H9 (cell line): ENCODE data around the gene SYNE2. TPM values are rescaled to one million over a fixed set of nuclear protein-coding genes. Genes with fewer than 3 reads are reported as not detected.

Source experiments
- DNase-seq: peaks from one replicate; pipeline ENCODE4 v3.0.0-alpha.2; 2017
- H2AFZ ChIP-seq: one replicate; pipeline ENCODE4 v1.6.1; 2013; ENCODE audit warnings: mild to moderate bottlenecking, low read length, control low read depth, moderate library complexity
- H2AK5ac ChIP-seq: 2 replicates; pipeline ENCODE4 v1.6.1; 2013; ENCODE audit warnings: low read length, control low read depth, mixed read lengths; ENCODE audit not compliant: insufficient read length
- H2BK120ac ChIP-seq: one replicate; pipeline ENCODE4 v1.6.1; 2013; ENCODE audit warnings: low read depth, mild to moderate bottlenecking, low read length, control low read depth, inconsistent platforms; ENCODE audit not compliant: poor library complexity, severe bottlenecking
- H2BK12ac ChIP-seq: 2 replicates; pipeline ENCODE4 v1.6.1; 2013; ENCODE audit warnings: low read length, control low read depth, mixed read lengths, low read depth; ENCODE audit not compliant: insufficient read length
- H2BK15ac ChIP-seq: 2 replicates; pipeline ENCODE4 v1.6.1; 2013; ENCODE audit warnings: low read depth, low read length, control low read depth
- H2BK20ac ChIP-seq: one replicate; pipeline ENCODE4 v1.6.1; 2013; ENCODE audit warnings: low read depth, mild to moderate bottlenecking, low read length, control low read depth, inconsistent platforms; ENCODE audit not compliant: poor library complexity, severe bottlenecking
- H2BK5ac ChIP-seq: 2 replicates; pipeline ENCODE4 v1.6.1; 2013; ENCODE audit warnings: low read length, control low read depth, mixed read lengths; ENCODE audit not compliant: insufficient read length
- H3K14ac ChIP-seq: 2 replicates; pipeline ENCODE4 v1.6.1; 2013; ENCODE audit warnings: low read length, control low read depth; ENCODE audit not compliant: insufficient read depth
- H3K18ac ChIP-seq: 2 replicates; pipeline ENCODE4 v1.6.1; 2013; ENCODE audit warnings: low read depth, mild to moderate bottlenecking, mixed read lengths, low read length, control low read depth; ENCODE audit not compliant: insufficient read length
- H3K23ac ChIP-seq: 2 replicates; pipeline ENCODE4 v1.6.1; 2013; ENCODE audit warnings: low read length, control low read depth, mixed read lengths, low read depth; ENCODE audit not compliant: insufficient read length
- H3K23me2 ChIP-seq: 2 replicates; pipeline ENCODE4 v1.6.1; 2013; ENCODE audit warnings: low read depth, mild to moderate bottlenecking, mixed read lengths, low read length, control low read depth; ENCODE audit not compliant: insufficient read length, poor library complexity, severe bottlenecking
- H3K27ac ChIP-seq: 2 replicates; pipeline ENCODE4 v1.5.1; 2013; ENCODE audit warnings: low read length, control low read depth, mixed read lengths, low read depth; ENCODE audit not compliant: insufficient read length
- H3K27me3 ChIP-seq: 2 replicates; pipeline ENCODE4 v1.6.1; 2013; ENCODE audit warnings: low read length, control low read depth, inconsistent platforms; ENCODE audit not compliant: insufficient read depth
- H3K4ac ChIP-seq: 2 replicates; pipeline ENCODE4 v1.6.1; 2013; ENCODE audit warnings: low read depth, mild to moderate bottlenecking, control low read depth, inconsistent platforms, low read length, moderate library complexity
- H3K4me1 ChIP-seq: 2 replicates; pipeline ENCODE4 v1.6.1; 2013; ENCODE audit warnings: low read length, control low read depth, inconsistent platforms; ENCODE audit not compliant: insufficient read depth
- H3K4me2 ChIP-seq: 2 replicates; pipeline ENCODE4 v1.6.1; 2013; ENCODE audit warnings: low read length, control low read depth, mixed read lengths; ENCODE audit not compliant: insufficient read length, insufficient read depth
- H3K56ac ChIP-seq: 2 replicates; pipeline ENCODE4 v1.6.1; 2013; ENCODE audit warnings: low read depth, mild to moderate bottlenecking, mixed read lengths, low read length, control low read depth; ENCODE audit not compliant: insufficient read length
- H3K79me1 ChIP-seq: 2 replicates; pipeline ENCODE4 v1.6.1; 2013; ENCODE audit warnings: low read depth, mild to moderate bottlenecking, moderate library complexity, low read length, control low read depth, inconsistent platforms; ENCODE audit not compliant: insufficient read depth, poor library complexity, severe bottlenecking
- H3K79me2 ChIP-seq: 2 replicates; pipeline ENCODE4 v1.6.1; 2013; ENCODE audit warnings: low read length, control low read depth, inconsistent platforms; ENCODE audit not compliant: insufficient read depth
- H3K9ac ChIP-seq: 2 replicates; pipeline ENCODE4 v1.6.1; 2013; ENCODE audit warnings: low read length, control low read depth, mixed read lengths; ENCODE audit not compliant: insufficient read length; ENCODE audit errors: extremely low read depth
- H3K9me3 ChIP-seq: one replicate; pipeline ENCODE4 v1.6.1; 2013; ENCODE audit warnings: low read depth, low read length, inconsistent platforms; ENCODE audit not compliant: control insufficient read depth
- H3T11ph ChIP-seq: one replicate; pipeline ENCODE4 v1.6.1; 2013; ENCODE audit warnings: mild to moderate bottlenecking, low read length, control low read depth, inconsistent platforms
- H4K20me1 ChIP-seq: one replicate; pipeline ENCODE4 v1.6.1; 2013; ENCODE audit not compliant: control insufficient read depth, insufficient read length, insufficient read depth
- H4K5ac ChIP-seq: 2 replicates; pipeline ENCODE4 v1.6.1; 2013; ENCODE audit warnings: low read depth, mild to moderate bottlenecking, mixed read lengths, low read length, control low read depth; ENCODE audit not compliant: insufficient read length
- H4K8ac ChIP-seq: replicated peaks from 2 replicates; pipeline ENCODE4 v1.6.1; 2013; ENCODE audit warnings: low read length, control low read depth, mixed read lengths, low read depth; ENCODE audit not compliant: insufficient read length
- H4K91ac ChIP-seq: 2 replicates; pipeline ENCODE4 v1.6.1; 2013; ENCODE audit warnings: low read depth, mild to moderate bottlenecking, moderate library complexity, mixed read lengths, low read length, control low read depth; ENCODE audit not compliant: insufficient read length
- H3K27ac Mint-ChIP-seq, 3 experiments: 2 replicates in 2 of 3; 3 replicates in 1 of 3; pipeline ENCODE4 v1.8.0; 2020 to 2021; ENCODE audit warnings: mixed read lengths in 3 of 3, mild to moderate bottlenecking in 1 of 3, moderate library complexity in 1 of 3
- H3K27me3 Mint-ChIP-seq: 2 replicates; pipeline ENCODE4 v1.8.0; 2021; ENCODE audit warnings: low read depth, mild to moderate bottlenecking, moderate library complexity, mixed read lengths
- H3K36me3 Mint-ChIP-seq, 3 experiments: 2 replicates in 2 of 3; 3 replicates in 1 of 3; pipeline ENCODE4 v1.8.0; 2020 to 2021; ENCODE audit warnings: low read depth in 3 of 3, mixed read lengths in 3 of 3; ENCODE audit not compliant: insufficient read depth in 1 of 3
- H3K4me1 Mint-ChIP-seq, 2 experiments: 2 replicates each; pipeline ENCODE4 v1.8.0; 2020; ENCODE audit warnings: mixed read lengths in 2 of 2
- H3K4me3 Mint-ChIP-seq, 2 experiments: 2 replicates in 1 of 2; 3 replicates in 1 of 2; pipeline ENCODE4 v1.8.0; 2020 to 2021; ENCODE audit warnings: mild to moderate bottlenecking in 2 of 2, mixed read lengths in 2 of 2, moderate library complexity in 1 of 2
- H3K9me3 Mint-ChIP-seq, 2 experiments: 2 replicates in 1 of 2; 3 replicates in 1 of 2; pipeline ENCODE4 v1.8.0; 2020; ENCODE audit warnings: mild to moderate bottlenecking in 2 of 2, mixed read lengths in 2 of 2, moderate library complexity in 1 of 2
- WGBS: extraction: QIAGEN DNeasy Blood & Tissue Kit; methylation state at CpG from one replicate; pipeline ENCODE4 v1.1.7; 2013; ENCODE audit warnings: missing lambda C conversion rate, low lambda C conversion rate, mixed read lengths; ENCODE audit not compliant: insufficient read length; ENCODE audit errors: extremely low coverage; 5-methylcytosine and 5-hydroxymethylcytosine counted together
- total RNA-seq: library from RNA; stranded (reverse); gene quantifications from 2 replicates; pipeline ENCODE4 v1.2.1, GENCODE V29; 2021
- TF ChIP-seq, protein P1 (sequence below): fragments of 200-600 bp; sonication (generic); conservative IDR thresholded peaks from 3 replicates; pipeline ENCODE4 v1.8.0; 2021; ENCODE audit warnings: antibody characterized with exemption, mild to moderate bottlenecking

Gene SYNE2
- total RNA-seq, 1 experiment from 2014 or later: 43.3 TPM

- no peak overlapping the region for H3K4me3 Mint-ChIP-seq
- Histone ChIP-seq H4K8ac (no peak overlapping the region), H3K79me1 (no peaks in the 10 kb centered on the region), H3K9ac (no peak overlapping the region), H4K91ac (no peak overlapping the region), H3K4me1 (peaks cover 7% of the 10 kb centered on the region; the same call in 1 of the 2 replicates), H2AK5ac (no peak overlapping the region), H3K27ac (no peak overlapping the region), H2BK15ac (no peak overlapping the region), H2BK120ac (no peak overlapping the region), H3K18ac (no peak overlapping the region), H3K27me3 (no peaks in the 10 kb centered on the region), H3K23me2 (no peaks in the 10 kb centered on the region), H2AFZ (no peak overlapping the region), H3K79me2 (peaks cover 2% of the 10 kb centered on the region; the same call in 1 of the 2 replicates), H3K4me2 (no peak overlapping the region), H3K56ac (no peak overlapping the region), H3T11ph (no peak overlapping the region), H4K5ac (no peak overlapping the region), H2BK20ac (no peak overlapping the region), H3K9me3 (no peaks in the 10 kb centered on the region), H2BK12ac (no peak overlapping the region), H4K20me1 (no peaks in the 10 kb centered on the region), H2BK5ac (no peak overlapping the region), H3K23ac (no peak overlapping the region), H3K14ac (no peak overlapping the region), H3K4ac (no peak overlapping the region)
- H3K4me1 Mint-ChIP-seq: peaks cover 9 to 12% of the 10 kb centered on the region in 2 experiments
- TF ChIP-seq, protein P1, sequence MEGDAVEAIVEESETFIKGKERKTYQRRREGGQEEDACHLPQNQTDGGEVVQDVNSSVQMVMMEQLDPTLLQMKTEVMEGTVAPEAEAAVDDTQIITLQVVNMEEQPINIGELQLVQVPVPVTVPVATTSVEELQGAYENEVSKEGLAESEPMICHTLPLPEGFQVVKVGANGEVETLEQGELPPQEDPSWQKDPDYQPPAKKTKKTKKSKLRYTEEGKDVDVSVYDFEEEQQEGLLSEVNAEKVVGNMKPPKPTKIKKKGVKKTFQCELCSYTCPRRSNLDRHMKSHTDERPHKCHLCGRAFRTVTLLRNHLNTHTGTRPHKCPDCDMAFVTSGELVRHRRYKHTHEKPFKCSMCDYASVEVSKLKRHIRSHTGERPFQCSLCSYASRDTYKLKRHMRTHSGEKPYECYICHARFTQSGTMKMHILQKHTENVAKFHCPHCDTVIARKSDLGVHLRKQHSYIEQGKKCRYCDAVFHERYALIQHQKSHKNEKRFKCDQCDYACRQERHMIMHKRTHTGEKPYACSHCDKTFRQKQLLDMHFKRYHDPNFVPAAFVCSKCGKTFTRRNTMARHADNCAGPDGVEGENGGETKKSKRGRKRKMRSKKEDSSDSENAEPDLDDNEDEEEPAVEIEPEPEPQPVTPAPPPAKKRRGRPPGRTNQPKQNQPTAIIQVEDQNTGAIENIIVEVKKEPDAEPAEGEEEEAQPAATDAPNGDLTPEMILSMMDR: no peak
- no CpG with 5 or more reads among the region's 2 CpGs for WGBS
- no peaks in the 10 kb centered on the region for H3K27me3 Mint-ChIP-seq
- peak overlapping the region in 1 of 3 experiments; percentile 63; a peak in 2 of 7 replicates for H3K27ac Mint-ChIP-seq
- DNase-seq: no peak
- no peaks in the 10 kb centered on the region for H3K9me3 Mint-ChIP-seq
- H3K36me3 Mint-ChIP-seq: 0 out of 7 replicates have a peak, but pooled peaks cover 0 to 5% (median 0%) of the 10 kb centered on the region in 3 experiments
Measured at GRCh38 chr14:63875311-63875710, 22.5 kb downstream of the SYNE2 start.
